GM21515 (cell line): ENCODE data around the gene ELOVL2.

Experiments used
- ATAC-seq: cut with Tn5 transposase; IDR thresholded peaks from one replicate; pipeline ENCODE4 v1.9.1; 2021; ENCODE audit not compliant: unreplicated experiment

Gene ELOVL2

GRCh38 chr6:11058406-11058805 is 14.3 kb upstream of the ELOVL2 start:
- no peak for ATAC-seq

- no peak for ATAC-seq
Measured at GRCh38 chr6:11056871-11057270, 12.8 kb upstream of the ELOVL2 start.

- no peak for ATAC-seq
Measured at GRCh38 chr6:11055127-11055627, 11.1 kb upstream of the ELOVL2 start.

- ATAC-seq = no peak
Measured at GRCh38 chr6:11054722-11055121, 10.6 kb upstream of the ELOVL2 start.

- ATAC-seq = no peak
Measured at GRCh38 chr6:11053307-11053706, 9.2 kb upstream of the ELOVL2 start.

- ATAC-seq = no peak
Measured at GRCh38 chr6:11050731-11051130, 6.6 kb upstream of the ELOVL2 start.

GRCh38 chr6:11044712-11045167 is 635 bp upstream of the ELOVL2 start:
- ATAC-seq = no peak

- ATAC-seq = no peak
Measured at GRCh38 chr6:11043378-11043960, 636 bp downstream of the ELOVL2 start.

- ATAC-seq = no peak
Measured at GRCh38 chr6:11042750-11043377, 1.2 kb downstream of the ELOVL2 start.

GRCh38 chr6:11042025-11042749 is 1.9 kb downstream of the ELOVL2 start:
- no peak for ATAC-seq

GRCh38 chr6:11040134-11040533 is 4.0 kb downstream of the ELOVL2 start:
- ATAC-seq = no peak

- no peak for ATAC-seq
Measured at GRCh38 chr6:11039040-11039439, 5.1 kb downstream of the ELOVL2 start.

- no peak for ATAC-seq
Measured at GRCh38 chr6:11036977-11037430, 7.1 kb downstream of the ELOVL2 start.

GRCh38 chr6:11036351-11036740 is 7.8 kb downstream of the ELOVL2 start:
- ATAC-seq = no peak

GRCh38 chr6:11035616-11036350 is 8.3 kb downstream of the ELOVL2 start:
- ATAC-seq = no peak

GRCh38 chr6:11033825-11034224 is 10.3 kb downstream of the ELOVL2 start:
- ATAC-seq = no peak

- ATAC-seq = no peak
Measured at GRCh38 chr6:11030904-11031303, 13.2 kb downstream of the ELOVL2 start.

- no peak for ATAC-seq
Measured at GRCh38 chr6:11028959-11029358, 15.1 kb downstream of the ELOVL2 start.

GRCh38 chr6:11027565-11028110 is 16.5 kb downstream of the ELOVL2 start:
- no peak for ATAC-seq

GRCh38 chr6:11025921-11026635 is 18.0 kb downstream of the ELOVL2 start:
- ATAC-seq = peak; percentile 91
